Breast epithelium (tissue), 4 donors: ENCODE data around the gene NGDN. TPM values are rescaled to one million over a fixed set of nuclear protein-coding genes. Genes with fewer than 3 reads are reported as not detected.

Source experiments
- DNase-seq, 2 donors: peaks; one replicate each; pipeline ENCODE4 v3.0.0-alpha.2; 2019; ENCODE audit warnings: low spot score in 2 of 2
- H3K27ac ChIP-seq, 2 donors: fragments of 200-600 bp; sonication (generic) in 1 of 2; one replicate each; pipeline ENCODE4 v1.5.1; 2016 to 2019; ENCODE audit warnings: mild to moderate bottlenecking in 1 of 2
- H3K27me3 ChIP-seq, 2 donors: fragments of 200-600 bp; sonication (generic) in 1 of 2; one replicate each; pipeline versions ENCODE4 v1.5.1 to v1.6.0; 2017 to 2019; ENCODE audit warnings: control low read depth in 1 of 2, mild to moderate bottlenecking in 1 of 2
- H3K36me3 ChIP-seq: fragments of 200-600 bp; one replicate; pipeline ENCODE4 v1.5.1; 2019
- H3K4me1 ChIP-seq, 2 donors: fragments of 200-600 bp; sonication (generic); one replicate each; pipeline ENCODE4 v1.5.1; 2016 to 2019; ENCODE audit warnings: control low read depth in 1 of 2
- H3K4me3 ChIP-seq, 3 donors: fragments of 200-600 bp; sonication (generic); 1 replicate in 2 of 3; 2 replicates in 1 of 3; pipeline ENCODE4 v1.5.1; 2016 to 2019; ENCODE audit warnings: mild to moderate bottlenecking in 3 of 3, moderate library complexity in 2 of 3
- H3K9me3 ChIP-seq, 2 donors: fragments of 200-600 bp; sonication (generic) in 1 of 2; one replicate each; pipeline ENCODE4 v1.5.1; 2016 to 2019; ENCODE audit warnings: control low read depth in 1 of 2
- CTCF ChIP-seq, 3 donors: fragments of 450-650 bp; IDR thresholded peaks; one replicate each; pipeline ENCODE4 v1.5.1; 2016 to 2017; ENCODE audit warnings: antibody characterized with exemption in 3 of 3, mild to moderate bottlenecking in 3 of 3, moderate library complexity in 3 of 3
- POLR2A ChIP-seq: fragments of 450-650 bp; IDR thresholded peaks from one replicate; pipeline ENCODE4 v1.6.1; 2016; ENCODE audit warnings: antibody characterized with exemption, mild to moderate bottlenecking, moderate library complexity
- POLR2AphosphoS5 ChIP-seq, 3 donors: sonication (generic); formaldehyde crosslinking; IDR thresholded peaks; one replicate each; pipeline ENCODE4 v1.6.1; 2017; ENCODE audit warnings: antibody characterized with exemption in 3 of 3
- intact Hi-C: fragments of 100-400 bp; cut with DNase I; formaldehyde crosslinking; loops from one replicate; pipeline ENCODE4 v1.15.1; 2023; ENCODE audit warnings: low total_unique reads
- total RNA-seq, 3 donors: library from RNA; depleted of rRNA; stranded (reverse); fragments of >200 nt; gene quantifications; one replicate each; pipeline ENCODE4 v1.1.0, GENCODE V29; 2016

NGDN gene
- total RNA-seq, 3 donors from 2014 or later, result 39.8 to 58.8 (median 42.3) TPM

DNA sequence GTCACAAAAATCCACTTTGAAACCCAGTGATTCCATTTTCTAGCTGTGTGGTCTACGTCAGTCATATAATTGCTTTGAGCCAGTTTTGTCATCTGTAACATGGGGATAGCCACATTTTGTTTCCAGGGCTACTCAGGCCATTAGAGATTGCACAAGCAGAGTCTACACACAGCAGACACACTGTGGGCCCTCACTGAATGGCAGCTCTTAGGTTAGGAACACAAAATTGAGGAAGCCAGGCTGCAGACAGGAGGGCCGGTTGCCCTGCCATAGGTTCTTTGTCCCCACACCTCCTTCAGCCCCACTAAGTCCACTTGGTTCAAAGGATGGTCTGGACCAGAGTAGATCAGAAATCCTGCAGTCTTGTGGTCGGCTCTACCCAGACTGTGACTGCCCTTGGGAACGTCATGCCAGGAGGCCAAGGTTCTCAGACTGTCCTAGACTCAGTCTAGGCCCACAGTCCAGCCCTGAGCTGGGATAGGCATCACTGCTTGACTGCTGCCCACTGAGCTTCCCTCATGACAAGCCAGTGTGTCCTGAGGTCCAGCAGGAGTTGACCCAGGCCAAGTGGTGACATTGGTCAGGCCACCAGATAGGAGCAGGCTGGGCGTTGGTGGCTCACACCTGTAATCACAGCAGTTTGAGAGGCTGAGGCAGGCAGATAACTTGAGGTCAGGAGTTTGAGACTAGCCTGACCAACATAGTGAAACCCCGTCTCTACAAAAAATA lies 30.2 kb upstream of the NGDN start:
- intact Hi-C loops, result no loop called here
- DNase-seq, result no peak
- H3K36me3 ChIP-seq, result no peaks in the 10 kb centered on the region
- H3K4me3 ChIP-seq, result no peak overlapping the region
- no peaks in the 10 kb centered on the region for H3K27me3 ChIP-seq
- H3K4me1 ChIP-seq, result no peaks in the 10 kb centered on the region
- TF ChIP-seq POLR2A (no peak), POLR2AphosphoS5 (IDR thresholded peaks at IDR 0.05) (no peak), CTCF (IDR thresholded peaks at IDR 0.05) (no peak)
- no peaks in the 10 kb centered on the region for H3K9me3 ChIP-seq
- H3K27ac ChIP-seq, result no peak overlapping the region

GRCh38 chr14:23441076-23441475 lies 28.4 kb upstream of the NGDN start:
- Histone ChIP-seq H3K4me3 (no peak overlapping the region), H3K27me3 (no peaks in the 10 kb centered on the region), H3K27ac (no peak overlapping the region), H3K4me1 (no peaks in the 10 kb centered on the region), H3K36me3 (no peaks in the 10 kb centered on the region), H3K9me3 (no peaks in the 10 kb centered on the region)
- DNase-seq, result no peak
- TF ChIP-seq CTCF (IDR thresholded peaks at IDR 0.05) (no peak), POLR2A (no peak)
- intact Hi-C loops, result no loop called here

DNA sequence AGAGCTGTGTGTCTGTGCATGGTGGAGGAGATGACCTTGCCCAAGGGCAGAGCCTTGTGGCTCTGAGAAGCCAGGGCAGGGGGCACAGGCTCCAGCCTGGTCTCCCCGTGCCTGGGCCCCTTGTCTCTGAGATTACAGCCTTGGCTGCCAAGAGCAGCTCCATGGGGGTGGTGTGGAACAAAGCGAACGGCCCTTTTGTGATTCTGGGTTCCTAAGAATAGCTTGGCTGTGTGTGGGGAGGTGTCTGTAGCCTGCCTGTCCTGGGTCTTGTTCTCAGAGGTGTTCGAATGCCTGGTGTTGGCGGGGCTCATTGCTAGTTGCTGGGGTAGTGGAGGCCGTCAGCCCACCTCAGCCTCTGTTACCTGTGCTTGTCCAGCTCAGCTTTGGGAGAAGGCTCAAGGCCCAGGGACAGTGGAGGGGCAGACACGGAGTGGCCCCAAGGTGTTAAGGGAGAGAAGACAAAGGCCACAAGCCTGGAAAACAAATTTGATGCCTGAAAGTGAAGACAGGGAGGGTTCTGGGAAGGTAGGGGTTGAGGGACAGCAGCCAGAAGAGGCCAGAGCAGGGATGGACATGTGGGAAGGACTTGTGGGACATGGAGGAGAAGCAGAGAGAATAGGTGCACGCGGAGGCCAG lies 26.7 kb upstream of the NGDN start:
- no peaks in the 10 kb centered on the region for H3K9me3 ChIP-seq
- H3K27me3 ChIP-seq, result no peaks in the 10 kb centered on the region
- H3K27ac ChIP-seq, result no peak overlapping the region
- no peaks in the 10 kb centered on the region for H3K4me1 ChIP-seq
- DNase-seq, result no peak
- H3K36me3 ChIP-seq, result no peaks in the 10 kb centered on the region
- no peak for TF ChIP-seq POLR2A
- TF ChIP-seq CTCF (IDR thresholded peaks at IDR 0.05), result no peak
- TF ChIP-seq POLR2AphosphoS5 (IDR thresholded peaks at IDR 0.05), result no peak
- H3K4me3 ChIP-seq, result no peak overlapping the region
- intact Hi-C loops, result no loop called here

DNA sequence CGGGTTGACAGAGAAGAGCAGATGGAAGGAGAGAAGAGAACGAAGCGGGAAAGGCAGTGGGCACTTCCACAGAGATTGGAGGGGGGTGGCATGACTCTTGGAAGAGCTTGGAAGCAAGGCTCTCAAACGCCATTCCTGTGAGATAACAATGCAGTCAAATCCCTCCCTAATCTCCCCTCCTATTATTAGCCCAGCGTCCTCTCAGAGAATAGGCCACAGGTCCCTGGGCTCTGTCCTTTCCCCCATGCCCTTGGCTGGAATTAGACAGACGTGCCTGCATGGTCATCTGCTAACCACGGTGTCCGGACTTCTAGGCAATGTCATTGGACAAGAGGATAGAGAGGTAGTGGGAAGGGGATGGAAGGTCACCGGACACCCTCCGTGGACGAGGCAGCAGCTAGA lies 26.1 kb upstream of the NGDN start:
- TF ChIP-seq CTCF (IDR thresholded peaks at IDR 0.05), result no peak
- no peak for TF ChIP-seq POLR2A
- no peak for TF ChIP-seq POLR2AphosphoS5 (IDR thresholded peaks at IDR 0.05)
- no peak for DNase-seq
- Histone ChIP-seq H3K4me1 (no peaks in the 10 kb centered on the region), H3K27me3 (no peaks in the 10 kb centered on the region), H3K9me3 (no peaks in the 10 kb centered on the region), H3K4me3 (no peak overlapping the region), H3K27ac (no peak overlapping the region), H3K36me3 (no peaks in the 10 kb centered on the region)
- intact Hi-C loops, result no loop called here

DNA sequence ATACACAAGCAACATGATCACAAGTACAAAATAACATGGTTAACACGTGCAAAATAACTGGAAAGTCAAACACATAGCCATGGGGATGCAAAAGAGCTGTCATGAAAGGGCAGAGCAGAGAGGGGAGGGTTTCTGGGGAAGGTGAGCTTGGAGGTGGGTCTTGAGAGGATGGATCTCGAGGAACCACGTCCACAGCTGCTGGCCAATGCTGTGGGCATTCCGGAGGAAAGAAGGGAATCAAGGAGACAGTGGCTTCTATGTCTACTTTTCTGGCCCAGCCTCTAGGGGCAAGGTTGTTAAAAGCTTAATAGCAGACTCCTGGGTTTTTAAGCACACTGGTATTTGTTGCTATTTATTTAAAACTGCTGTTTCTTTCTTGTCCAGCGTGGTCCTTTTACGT lies 25.6 kb upstream of the NGDN start:
- intact Hi-C loops, result no loop called here

More for the DNA sequence above, 25.6 kb upstream of the NGDN start:
- Histone ChIP-seq H3K4me1 (no peaks in the 10 kb centered on the region), H3K27ac (no peak overlapping the region), H3K27me3 (no peaks in the 10 kb centered on the region), H3K4me3 (no peak overlapping the region), H3K36me3 (no peaks in the 10 kb centered on the region), H3K9me3 (no peaks in the 10 kb centered on the region)
- TF ChIP-seq POLR2AphosphoS5 (IDR thresholded peaks at IDR 0.05), result no peak
- DNase-seq, result no peak
